AG08395 (cell line): ENCODE data around the gene TTBK1.

Source experiments
- DNase-seq: peaks from one replicate; pipeline ENCODE4 v3.0.0; 2012; ENCODE audit warnings: mixed read lengths, low spot score

The TTBK1 gene

DNA sequence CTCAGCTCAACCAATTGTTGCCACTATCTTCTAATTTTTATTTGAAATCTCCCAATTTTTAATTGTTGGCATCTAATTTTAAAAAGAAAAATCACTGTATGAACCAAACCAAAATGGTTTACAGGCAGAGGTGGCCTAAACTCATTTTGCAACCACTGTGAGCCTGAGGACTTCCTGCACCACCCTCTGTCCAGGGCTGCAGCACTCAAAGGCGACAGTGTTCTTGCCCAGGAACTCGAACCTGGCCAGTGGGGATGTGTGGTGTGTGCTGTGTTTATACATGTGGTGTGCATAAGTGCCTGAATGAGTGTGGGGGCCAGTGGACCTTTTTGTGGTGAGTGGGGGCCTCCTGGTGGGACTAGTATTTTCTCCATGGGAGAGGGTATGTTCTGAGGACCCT lies 30.4 kb downstream of the TTBK1 start:
- no peak for DNase-seq

DNA sequence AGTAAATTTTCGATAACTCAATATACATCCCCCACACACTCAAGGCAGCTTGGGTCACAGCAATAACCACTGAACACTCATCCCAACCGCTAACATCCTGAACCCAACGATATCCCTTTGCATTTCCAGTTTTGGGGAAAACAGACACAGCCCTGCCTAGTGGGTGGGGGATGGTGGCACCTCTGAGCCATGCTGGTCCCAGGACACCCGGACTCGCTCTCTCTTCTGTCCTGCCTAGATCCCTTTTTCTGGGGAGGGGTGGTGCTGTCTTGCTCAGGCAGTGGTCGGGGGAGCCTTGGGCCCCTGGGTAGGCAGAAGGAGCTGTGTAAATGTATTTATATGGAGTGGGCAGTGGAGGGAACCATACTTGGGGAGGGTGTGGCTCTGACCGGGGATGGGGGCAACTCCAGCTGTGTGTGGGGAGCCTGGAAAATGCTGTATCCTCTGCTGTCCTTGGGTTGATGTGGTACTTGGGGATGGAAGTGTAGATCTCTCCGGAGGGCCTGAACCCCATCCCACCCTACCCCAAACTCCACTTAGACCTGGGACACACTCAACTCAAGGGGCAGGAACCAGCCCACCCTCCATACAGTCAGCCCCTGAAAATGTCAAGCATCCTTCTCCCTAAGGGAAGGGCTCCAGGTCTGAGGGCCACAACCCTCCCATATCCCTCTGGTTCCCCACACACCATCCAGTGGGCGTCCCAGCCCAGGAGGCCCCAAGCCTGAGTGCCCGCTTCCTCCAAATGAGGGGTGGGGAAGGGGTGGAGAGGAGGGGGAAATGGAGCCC lies 31.0 kb downstream of the TTBK1 start:
- DNase-seq: no peak

DNA sequence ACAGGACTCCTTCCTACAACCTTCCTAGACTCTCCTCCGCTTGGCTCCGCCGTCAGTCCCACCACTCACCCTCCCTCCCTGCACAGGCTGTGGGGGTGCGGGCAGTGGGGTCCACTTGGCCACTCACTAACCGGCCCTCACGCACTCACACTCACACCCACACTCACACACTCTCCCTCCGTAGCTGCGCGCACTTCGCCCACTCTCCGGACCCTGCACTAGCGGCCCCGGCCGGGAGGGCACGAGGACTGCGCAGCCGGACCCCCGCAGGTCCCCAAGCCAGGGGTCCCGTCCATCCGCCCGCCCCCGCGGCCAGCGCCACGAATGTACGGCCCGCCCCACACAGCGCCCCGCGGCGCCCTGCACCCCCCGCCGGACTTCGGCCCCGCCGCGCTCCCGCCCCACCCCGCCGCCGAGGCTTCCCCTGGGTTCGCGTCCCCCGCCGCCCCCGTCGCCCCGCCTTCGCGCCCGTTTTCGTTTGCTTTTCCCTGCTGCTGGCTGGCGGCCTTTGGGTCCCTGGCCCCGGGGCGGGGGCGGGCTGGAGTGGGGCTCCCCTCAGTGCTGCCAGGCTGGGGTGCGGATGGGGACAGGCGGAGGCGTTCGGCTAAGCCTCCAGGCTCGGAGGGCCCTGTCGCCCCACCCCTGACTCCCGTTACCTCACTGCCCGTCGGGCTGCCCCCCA lies 31.8 kb downstream of the TTBK1 start:
- peak; percentile 27 for DNase-seq

DNA sequence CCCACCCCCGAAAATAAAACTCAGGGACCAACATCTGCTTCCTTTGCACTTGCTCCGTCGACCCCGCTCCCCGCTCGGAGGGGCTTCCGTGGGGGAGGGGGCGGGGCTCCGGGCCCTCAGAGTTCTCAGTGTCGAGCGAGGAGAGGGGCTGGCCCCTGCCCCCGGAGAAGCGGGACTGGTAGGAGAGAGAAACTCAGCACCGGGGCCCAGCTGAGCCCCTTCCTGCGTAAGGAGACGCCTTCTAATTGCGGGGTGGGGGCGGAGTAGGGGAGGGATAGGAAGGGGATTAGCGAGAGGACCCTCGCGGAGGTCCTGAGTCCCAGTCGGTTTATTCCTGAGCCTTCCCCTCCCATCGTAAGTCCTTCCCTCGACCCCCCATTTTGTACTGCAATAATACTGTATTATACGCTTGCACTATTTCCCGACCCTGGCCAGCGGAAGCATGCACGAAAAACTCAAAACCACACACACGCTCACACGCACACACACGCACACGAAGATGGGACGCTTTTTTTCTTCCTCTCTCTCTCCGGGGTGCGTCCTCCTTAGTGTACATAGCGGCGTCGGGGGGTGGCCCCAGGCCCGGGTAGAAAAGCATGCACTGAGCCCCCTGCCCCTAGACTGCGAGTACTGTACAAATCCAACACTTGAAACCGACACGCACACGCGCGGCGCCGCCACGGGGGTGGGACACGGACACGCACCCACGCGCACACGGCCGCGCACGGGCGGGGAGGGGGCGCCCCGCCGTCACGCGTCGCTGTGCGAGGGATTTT lies 32.7 kb downstream of the TTBK1 start:
- no peak for DNase-seq

DNA sequence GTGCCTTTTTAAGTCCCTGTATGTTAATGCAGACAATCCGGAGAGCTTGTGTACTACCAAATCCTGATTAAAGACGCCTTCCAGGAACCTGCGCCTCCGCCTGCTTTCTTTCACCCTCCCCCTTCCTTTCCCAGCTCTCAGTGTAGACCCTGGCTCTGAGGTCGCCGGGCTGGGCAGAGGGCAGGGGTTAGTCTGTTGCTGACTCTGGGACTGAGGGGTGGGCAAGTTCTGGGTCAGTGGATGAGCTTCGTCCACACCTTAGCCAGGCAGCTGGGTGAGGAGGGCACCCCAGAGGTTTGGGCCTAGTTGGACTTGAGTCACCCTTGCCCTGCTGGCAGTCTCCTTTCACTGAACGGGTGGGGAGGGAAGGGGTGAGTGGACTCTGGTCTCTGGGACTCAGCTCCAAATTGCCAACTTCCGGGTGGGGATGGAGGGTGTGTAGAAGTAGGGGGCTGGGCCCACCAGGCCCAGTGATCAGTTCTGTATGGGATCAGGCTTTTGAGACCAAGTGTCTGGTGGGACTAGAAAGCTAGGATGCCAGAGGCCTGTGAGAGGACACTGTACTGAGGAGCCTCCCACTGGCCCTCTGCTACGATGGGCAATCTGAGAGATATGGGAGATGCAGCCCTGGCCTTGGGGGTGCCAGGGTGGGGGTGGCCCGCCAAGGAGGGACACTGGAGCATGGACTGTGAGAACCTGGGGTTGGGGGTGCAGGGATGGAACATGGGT lies 33.5 kb downstream of the TTBK1 start:
- DNase-seq: no peak

DNA sequence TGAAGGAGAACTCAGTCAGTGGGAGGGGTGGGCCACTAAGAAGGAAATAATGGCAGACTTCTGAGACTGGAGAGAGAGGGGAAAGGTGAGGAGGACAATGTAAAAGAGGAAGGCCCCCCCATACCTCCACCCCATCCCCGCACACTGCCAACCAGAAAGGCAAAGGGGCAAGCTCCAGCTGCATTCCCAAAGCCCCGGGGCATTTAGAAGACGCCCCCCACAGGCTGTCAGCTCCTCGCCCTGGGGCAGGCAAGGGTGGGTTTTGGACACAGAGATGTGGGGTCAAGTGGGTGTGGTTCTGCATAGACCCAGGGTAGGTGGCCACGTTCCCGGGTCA lies 34.0 kb downstream of the TTBK1 start:
- DNase-seq: no peak

DNA sequence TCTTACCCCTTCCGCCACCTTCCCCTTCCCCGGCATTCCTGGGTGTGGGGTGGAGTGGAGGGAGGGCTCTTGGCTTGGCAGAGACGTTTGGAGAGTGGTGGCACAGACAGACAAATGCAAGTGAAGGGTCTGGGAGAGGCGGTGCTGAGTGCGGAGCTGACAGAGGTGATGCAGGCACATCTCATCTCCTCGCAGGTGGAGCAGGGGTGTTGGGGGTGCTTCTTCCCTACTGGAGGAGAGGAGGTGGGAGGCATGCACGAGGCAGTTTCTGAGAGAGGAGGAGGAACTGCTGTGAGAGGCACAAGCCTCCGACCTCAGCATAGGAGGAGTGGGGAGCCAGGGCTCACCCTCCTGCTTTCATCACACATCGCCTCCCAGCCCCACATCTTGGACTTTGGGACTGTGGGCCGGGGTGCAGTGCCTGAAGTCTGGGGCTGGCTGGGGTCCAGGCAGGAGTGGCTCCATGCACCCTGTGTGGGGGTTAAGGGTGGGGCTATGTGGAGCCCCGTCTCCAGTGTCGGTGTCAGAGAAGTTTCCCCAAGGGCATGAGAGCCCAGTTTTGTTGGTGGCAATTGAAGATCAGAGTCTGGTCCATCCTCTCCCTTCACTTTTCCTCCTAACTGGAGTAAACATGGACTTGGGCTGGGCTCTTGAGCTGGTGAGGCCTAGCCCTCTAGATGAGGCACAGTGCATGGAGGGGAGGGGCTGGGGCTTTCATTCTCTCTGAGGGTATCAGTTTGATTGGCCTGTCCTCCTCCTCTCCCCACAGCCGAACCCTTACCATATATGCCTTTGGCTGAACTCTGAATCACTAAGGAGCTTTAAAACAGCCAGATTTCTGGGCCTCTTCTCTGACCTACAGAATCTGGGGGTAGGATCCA lies 34.6 kb downstream of the TTBK1 start:
- no peak for DNase-seq

DNA sequence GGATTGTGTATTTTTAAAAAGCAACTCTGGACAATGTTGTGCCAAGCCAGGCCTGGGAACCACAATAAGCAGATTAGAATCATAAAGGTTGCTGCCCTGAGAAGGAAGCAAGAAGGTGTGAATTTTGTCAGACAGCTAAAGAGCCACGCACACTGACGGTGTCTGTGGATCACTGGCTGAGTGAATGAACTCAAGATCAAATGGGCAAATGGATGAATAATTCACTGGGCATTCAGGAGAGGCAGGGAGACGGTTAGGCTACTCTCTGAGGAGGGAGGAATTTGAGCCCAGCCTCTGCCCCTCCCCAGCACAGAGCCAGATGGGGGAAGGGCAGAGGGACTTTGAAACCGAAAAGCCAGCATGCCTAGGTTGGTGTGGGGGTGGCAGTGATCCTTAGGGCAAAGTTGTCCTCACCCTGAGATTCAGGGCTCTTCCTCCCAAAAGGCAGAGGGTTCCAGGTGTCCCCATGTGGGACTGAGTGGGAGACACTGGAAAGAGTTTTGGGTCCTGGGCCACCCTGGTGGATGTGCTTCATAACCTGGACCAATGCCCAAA lies 35.3 kb downstream of the TTBK1 start:
- DNase-seq: peak; percentile 50

DNA sequence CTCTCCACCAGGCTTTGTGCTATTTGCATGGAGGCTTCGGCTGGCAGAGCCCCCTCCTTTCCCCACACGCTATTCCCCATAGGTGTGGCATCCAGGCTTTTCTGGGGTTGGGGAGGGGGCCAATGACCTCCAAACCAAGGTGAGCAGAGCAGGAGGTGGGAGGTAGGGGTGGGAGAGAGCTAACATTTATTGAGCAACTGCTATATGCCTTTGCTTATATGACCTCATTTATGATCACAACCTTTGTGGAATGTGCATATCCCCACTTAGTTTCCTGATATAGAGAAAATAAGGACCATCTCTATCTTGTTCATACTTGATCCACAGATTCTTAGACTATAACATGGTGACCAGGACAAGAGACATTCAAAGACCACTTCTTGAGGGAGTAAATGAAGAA lies 37.0 kb downstream of the TTBK1 start:
- no peak for DNase-seq

DNA sequence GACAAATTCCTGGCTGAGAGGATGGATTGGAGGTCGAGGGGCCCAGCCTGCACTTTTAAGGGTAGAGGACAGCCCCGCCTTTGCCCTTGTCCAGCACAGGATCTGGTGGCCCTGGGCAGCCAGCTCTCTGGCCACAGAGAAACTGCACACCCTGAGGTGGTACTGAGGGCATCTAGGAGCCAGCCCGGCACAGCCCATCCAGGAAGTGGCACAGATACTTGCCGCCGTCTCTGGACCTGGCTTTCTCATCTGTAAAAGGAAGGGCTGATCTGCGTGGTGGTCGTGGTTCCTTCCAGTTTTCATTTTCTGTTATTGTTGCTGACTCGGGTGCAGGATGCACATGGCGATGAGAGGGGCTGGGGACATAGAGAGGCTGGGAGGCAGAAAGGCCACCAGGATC lies 38.8 kb downstream of the TTBK1 start:
- DNase-seq: no peak

DNA sequence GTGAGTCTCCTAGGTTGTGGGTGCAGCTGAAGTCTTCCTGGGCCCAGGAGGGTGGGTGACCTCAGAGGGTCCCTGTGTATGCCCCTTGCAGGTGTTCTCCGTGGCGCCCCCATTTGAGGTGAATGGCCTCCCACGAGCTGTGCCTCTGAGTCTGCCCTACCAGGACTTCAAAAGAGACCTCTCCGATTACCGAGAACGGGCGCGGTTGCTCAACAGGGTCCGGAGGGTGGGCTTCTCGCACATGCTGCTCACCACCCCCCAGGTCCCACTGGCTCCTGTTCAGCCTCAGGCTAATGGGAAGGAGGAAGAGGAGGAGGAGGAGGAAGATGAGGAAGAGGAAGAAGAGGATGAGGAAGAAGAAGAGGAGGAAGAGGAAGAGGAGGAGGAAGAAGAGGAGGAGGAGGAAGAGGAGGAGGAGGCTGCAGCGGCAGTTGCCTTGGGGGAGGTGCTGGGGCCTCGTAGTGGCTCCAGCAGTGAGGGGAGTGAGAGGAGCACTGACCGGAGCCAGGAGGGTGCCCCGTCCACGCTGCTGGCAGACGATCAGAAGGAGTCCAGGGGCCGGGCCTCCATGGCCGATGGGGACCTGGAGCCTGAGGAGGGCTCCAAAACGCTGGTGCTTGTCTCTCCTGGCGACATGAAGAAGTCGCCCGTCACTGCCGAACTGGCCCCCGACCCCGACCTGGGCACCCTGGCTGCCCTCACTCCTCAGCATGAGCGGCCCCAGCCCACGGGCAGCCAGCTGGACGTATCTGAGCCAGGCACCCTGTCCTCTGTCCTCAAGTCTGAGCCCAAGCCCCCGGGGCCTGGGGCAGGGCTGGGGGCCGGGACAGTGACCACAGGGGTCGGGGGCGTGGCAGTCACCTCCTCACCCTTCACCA lies 39.6 kb downstream of the TTBK1 start:
- DNase-seq: no peak

DNA sequence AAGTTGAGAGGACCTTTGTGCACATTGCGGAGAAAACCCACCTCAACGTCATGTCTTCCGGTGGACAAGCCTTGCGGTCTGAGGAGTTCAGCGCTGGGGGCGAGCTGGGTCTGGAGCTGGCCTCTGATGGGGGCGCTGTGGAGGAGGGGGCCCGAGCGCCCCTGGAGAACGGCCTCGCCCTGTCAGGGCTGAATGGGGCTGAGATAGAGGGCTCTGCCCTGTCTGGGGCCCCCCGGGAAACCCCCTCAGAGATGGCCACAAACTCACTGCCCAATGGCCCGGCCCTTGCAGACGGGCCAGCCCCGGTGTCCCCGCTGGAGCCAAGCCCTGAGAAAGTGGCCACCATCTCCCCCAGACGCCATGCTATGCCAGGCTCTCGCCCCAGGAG lies 40.2 kb downstream of the TTBK1 start:
- no peak for DNase-seq

DNA sequence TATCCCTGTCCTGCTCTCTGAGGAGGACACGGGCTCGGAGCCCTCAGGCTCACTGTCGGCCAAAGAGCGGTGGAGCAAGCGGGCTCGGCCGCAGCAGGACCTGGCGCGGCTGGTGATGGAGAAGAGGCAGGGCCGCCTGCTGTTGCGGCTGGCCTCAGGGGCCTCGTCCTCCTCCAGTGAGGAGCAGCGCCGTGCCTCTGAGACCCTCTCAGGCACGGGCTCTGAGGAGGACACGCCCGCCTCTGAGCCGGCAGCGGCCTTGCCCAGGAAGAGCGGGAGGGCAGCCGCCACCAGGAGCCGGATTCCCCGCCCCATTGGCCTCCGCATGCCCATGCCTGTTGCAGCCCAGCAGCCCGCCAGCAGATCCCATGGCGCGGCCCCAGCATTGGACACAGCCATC lies 40.6 kb downstream of the TTBK1 start:
- no peak for DNase-seq

DNA sequence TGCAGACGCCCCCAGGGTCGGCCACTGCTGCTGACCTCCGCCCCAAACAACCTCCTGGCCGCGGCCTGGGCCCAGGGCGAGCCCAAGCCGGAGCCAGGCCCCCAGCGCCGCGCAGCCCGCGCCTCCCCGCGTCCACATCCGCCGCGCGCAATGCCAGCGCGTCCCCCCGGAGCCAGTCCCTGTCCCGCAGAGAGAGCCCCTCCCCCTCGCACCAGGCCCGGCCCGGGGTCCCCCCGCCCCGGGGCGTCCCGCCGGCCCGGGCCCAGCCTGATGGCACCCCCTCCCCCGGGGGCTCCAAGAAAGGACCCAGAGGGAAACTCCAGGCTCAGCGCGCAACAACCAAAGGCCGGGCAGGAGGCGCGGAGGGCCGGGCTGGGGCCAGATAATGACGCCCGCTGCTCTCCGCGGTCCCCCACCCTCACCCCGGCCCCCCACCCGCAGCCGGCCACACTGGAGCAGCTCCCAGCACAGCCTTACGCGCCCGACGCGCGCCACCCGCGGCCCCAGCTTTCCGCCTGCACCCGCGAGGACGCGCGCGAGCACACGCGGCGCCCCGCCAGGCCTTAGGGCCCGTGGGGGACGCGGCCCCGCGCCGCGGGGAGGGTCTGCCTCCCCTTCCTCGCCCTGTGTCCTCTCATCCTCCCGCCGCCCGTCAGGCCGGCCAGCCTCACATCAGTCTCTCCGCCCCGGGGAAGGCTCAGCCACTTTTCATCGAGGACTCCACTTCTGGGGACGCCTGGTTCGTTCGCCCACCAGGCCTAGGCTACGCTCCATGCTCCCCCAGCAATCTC lies 41.9 kb downstream of the TTBK1 start:
- DNase-seq: no peak

DNA sequence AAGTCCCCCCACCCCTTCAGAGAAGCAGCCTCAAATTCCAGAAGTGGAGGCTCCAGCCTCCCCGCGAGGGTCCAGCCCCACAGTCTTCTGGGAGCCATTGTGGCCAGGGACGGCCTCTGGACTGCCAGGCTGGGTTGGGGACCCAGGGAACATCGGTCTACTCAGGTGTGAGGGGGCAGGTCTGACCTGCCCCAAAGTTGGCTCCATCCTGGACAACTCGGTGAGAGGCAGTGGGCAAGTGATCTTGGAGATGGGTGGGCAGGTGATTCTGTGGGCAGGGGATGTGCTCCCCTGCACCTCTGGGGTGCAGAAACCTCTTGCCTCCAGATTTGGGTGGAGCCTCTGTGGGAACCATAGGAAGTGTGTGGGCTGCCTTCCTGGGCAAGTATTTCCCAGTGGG lies 42.6 kb downstream of the TTBK1 start:
- DNase-seq: no peak

DNA sequence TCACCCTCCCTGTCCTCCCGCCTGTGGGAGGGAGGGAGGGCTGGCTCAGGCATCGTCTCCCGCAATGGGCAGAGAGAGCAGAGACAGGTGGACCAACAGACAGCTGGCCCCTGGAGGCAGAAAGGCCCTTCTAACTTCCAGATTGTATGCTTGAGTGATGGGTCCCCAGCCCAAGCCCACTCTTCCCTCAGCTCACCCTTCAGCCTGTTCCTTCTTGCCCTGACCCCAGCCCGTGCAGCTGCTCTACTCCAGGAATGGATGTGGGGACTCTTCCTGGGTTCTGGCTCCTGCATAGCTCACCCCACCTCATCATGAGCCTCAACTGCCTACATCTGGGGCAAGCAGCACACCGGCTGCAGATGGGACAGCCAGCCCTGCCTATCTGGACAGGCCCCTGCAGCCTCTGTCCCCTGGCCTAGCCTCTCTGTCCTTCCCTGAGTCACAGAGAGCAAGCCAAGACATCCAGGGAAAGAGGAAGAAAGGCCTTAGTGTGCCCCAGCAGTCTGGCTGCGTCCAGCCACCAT lies 43.2 kb downstream of the TTBK1 start:
- DNase-seq: no peak

DNA sequence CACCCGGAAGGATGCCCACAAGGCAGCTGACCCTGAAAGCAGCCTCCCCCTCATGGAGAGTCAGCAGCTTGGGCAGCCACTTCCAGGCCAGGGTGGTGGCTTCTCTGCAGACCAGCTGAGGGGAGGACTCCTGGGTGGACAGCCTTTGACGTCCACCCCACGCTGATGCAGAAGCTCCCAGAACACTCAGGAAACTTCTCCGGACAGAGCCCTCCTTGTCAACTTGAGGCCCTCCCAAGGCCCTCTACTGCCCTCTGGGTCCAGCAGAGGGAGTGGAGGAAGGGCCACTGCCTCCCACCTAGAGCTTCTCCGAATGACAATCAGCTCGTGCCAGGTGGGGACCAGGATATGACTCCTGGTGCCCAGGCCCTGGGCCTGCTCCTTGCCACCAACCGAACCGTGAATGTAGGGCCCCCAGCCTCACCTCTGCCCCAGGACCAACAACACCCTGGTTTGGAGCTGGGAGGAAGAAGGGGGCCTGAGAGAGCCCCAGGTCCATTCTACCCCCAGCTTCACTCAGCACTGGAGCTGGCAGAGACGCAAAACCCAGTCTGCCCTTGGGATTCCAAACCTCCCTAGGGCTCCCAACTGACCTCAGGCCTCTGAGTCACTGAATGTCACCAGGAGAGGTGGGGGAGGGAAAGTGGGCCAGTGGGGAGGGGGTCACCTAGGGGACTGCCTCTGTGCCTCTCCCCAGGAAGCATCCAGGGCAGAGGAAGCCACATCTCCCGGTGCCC lies 43.9 kb downstream of the TTBK1 start:
- DNase-seq: peak; percentile 28
